Stimulated activated CD4-positive, alpha-beta T cell treated with anti-CD3 and anti-CD28 coated beads, Interleukin-15, amount 100 ng/mL, for 1 hour (primary cell): ENCODE data around the gene GALNT7.

ENCODE experiments used
- DNase-seq, 2 donors: peaks; one replicate each; pipeline ENCODE4 v3.0.0-alpha.2; 2020; ENCODE audit warnings: low read depth in 1 of 2, low spot score in 1 of 2

Gene GALNT7

DNA sequence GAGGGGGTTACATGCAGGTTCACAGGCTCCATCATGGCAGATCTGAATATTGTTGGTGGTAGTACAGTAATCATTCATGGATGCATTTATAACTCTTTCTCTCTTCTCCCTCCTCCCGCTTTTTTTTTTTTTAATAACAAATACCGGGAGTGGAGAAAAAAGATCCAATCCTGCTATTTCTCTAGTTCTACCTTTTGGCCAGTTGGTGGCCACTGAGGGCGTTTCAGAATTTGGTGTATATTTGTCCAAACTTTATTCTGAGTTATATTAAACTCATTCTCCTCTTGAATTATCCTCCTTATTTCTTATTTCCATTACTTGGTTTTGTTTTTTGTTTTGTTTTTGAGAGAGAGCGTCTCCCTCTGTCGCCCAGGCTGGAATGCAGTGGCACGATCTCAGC lies 90.7 kb downstream of the GALNT7 start:
- no peak for DNase-seq

GRCh38 chr4:173261052-173261451 lies 92.4 kb downstream of the GALNT7 start:
- no peak for DNase-seq

DNA sequence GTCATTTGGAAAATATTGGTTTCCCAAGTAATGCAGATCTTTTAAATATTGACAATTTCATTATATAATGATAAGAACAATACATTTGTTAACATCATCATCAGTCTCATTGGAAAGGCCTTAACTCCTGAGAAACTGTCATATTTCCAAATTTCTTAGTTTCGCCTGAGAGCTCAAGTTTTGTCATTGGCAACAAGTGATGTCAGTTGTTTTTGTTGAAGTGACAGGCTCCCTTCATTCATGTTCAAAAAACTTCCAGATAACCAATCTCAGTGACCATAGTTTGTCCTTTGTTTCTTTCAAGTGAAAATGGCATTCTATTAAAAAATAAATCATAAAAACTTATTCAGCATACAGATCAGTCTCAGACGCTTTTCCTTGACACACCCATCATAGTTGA lies 93.8 kb downstream of the GALNT7 start:
- no peak for DNase-seq

GRCh38 chr4:173264245-173264644 lies 95.6 kb downstream of the GALNT7 start:
- no peak for DNase-seq

GRCh38 chr4:173264684-173265185 lies 96.1 kb downstream of the GALNT7 start:
- DNase-seq, result no peak

DNA sequence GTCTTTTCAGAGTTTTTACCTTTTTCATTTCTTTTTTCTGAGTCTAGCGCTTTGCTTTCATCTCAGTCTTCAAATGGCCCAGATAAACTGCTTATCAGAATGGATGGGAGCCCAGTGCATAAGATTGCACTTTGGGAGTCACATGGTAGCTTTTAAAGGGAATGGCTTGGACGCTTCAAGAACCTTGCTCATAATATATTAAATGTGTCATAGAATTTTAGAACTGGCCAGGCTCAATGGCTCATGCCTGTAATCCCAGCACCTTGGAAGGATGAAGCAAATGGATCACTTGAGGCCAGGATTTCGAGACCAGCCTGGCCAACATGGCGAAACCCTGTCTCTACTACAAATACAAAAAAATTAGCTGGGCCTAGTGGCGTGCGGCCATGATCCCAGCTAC lies 97.1 kb downstream of the GALNT7 start:
- no peak for DNase-seq

- no peak for DNase-seq
Observed at GRCh38 chr4:173267711-173268110, 99.1 kb downstream of the GALNT7 start.

GRCh38 chr4:173269280-173269679 lies 100.7 kb downstream of the GALNT7 start:
- no peak for DNase-seq

- no peak for DNase-seq
Observed at GRCh38 chr4:173270312-173271027, 101.9 kb downstream of the GALNT7 start.

GRCh38 chr4:173272314-173272713 lies 103.7 kb downstream of the GALNT7 start:
- DNase-seq, result no peak

- no peak for DNase-seq
Observed at GRCh38 chr4:173272996-173273395, 104.4 kb downstream of the GALNT7 start.

GRCh38 chr4:173273941-173274340 lies 105.3 kb downstream of the GALNT7 start:
- no peak for DNase-seq

GRCh38 chr4:173274744-173275143 lies 106.1 kb downstream of the GALNT7 start:
- DNase-seq, result no peak

GRCh38 chr4:173275150-173275549 lies 106.5 kb downstream of the GALNT7 start:
- no peak for DNase-seq

DNA sequence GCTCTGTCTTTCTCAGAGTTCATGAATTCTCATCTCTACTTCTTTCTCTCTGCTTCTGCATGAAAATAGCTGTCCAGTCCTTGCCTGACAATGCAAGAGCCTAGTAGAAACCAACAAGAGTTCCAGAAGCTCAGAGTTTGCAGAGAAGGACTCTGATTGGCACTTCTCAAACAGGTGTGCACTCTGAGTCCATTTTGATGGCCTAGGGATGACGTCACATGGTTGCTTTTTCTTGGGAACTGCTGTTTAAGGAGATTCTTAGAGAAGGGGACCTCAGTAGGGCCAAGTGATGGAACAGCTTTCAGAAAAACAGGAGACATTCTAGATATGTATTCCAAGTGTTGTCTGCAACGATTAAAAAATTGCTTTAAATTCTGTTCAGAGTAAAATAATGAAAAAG lies 108.7 kb downstream of the GALNT7 start:
- no peak for DNase-seq

GRCh38 chr4:173280998-173281397 lies 112.4 kb downstream of the GALNT7 start:
- DNase-seq, result no peak

DNA sequence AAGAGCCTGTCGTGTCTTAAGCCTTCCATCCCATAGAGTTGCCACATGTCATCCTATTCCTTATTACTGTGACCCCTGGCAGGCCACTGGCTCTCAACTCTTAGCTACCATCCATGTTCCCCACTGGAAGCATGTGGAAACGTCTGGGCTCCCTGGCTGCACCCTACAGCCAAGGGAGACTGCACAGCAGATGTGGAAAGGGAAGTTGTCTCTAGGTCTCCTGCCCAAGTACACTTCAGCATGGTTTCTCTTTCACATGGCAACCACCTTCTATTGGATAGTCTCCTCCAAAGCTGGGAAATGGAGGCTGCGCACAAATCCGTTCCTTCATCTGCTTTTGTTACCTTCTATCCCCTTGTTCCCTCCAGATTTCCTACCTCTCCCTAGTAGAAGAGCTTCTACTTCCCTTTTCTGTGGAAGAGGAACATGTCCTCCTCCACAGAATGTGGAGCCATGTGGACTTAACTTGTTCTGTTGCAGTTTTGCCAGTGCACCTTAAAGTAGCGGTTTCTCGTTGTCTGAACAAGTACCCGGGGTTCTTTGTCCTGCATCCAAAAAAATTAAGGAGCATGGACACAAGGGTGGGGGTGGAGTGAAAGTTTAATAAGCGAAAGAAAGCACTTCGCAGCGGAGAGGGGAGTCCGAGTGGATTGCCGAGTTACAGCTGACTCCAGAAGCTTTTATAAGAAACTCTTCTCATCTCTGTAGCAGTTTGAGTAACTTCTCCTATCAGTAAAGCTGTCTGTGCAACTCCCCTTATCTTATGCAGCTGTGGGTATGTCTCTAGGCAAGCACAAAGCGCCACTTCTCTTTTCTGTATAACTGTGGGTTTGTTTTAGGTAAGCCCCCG lies 113.0 kb downstream of the GALNT7 start:
- DNase-seq, result no peak

GRCh38 chr4:173282256-173282562 lies 113.6 kb downstream of the GALNT7 start:
- no peak for DNase-seq

- DNase-seq, result no peak
Observed at GRCh38 chr4:173282626-173283025, 114.0 kb downstream of the GALNT7 start.

GRCh38 chr4:173284463-173284862 lies 115.9 kb downstream of the GALNT7 start:
- DNase-seq, result no peak

DNA sequence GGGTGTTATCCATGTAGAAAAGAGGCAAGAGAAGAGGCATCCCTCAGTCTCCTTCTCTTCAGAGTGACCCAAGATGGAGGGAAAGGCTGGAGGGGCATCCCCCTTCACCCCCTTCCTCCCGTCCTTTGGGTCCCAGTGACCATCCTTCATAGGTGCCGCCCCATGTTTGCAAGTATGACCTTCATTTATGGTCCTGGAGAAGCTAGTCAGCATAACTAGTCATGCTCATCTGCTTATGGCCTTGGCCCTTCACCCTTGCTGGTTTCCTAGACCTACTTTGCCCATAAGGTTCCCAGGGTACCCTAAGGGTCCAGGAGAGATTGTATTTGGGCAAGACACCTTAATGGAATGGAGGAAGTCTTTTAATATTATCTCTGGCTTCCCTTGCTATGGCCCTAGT lies 118.9 kb downstream of the GALNT7 start:
- no peak for DNase-seq

DNA sequence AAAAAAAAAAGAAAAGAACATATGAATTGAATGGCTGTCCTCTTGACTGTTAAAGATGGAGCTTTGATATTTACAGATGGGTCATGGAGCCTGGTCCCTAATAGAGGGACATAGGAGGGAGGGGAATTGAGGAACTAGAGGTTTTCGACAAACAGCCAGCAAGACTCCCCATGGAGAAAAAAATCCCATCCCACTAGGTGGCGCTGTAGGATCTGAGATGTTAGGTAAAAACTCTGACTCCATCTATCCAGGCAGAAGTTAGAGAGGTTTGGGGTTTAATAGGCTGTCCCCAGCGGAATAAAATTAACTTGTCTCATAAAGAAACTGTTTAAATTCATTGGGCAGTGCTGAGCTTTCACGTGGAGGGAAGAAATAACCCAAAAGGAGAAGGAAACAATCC lies 119.7 kb downstream of the GALNT7 start:
- DNase-seq, result peak; percentile 27 to 35
